HepG2 (cell line): ENCODE measurements around the gene LAMA5. TPM values are rescaled to one million over a fixed set of nuclear protein-coding genes. Genes with fewer than 3 reads are reported as not detected.
A peak's percentile ranks its signal among the peaks of the same experiment; 100 is the strongest.

ENCODE experiments used
- ATAC-seq: fragments of 200-7000 bp; cut with Tn5 transposase; 3 replicates; pipeline ENCODE4 v1.9.1; 2020; ENCODE audit warnings: mild to moderate bottlenecking, moderate library complexity
- BruUV-seq: library from RNA; stranded (reverse); fragments of 400-500 nt; replicated peaks from 2 replicates; lab custom pipeline; 2021; lab: Mats Ljungman, UMichigan
- CTCF ChIA-PET: fragments of 300-600 bp; formaldehyde crosslinking; extraction: SDS; loops from one replicate; lab custom pipeline; 2021; ENCODE audit warnings: low total read pairs, inconsistent platforms, low intra/inter-chr PET ratio; lab: Yijun Ruan, JAX
- POLR2A ChIA-PET: fragments of 350-600 bp; sonication (Branson Sonifier 250); formaldehyde crosslinking; loops from one replicate; lab custom pipeline; 2020; ENCODE audit warnings: antibody characterized with exemption, inconsistent platforms; lab: Yijun Ruan, JAX
- DNase-seq: peaks from one replicate; pipeline ENCODE4 v3.0.0-alpha.2; 2015; ENCODE audit warnings: low spot score
- FAIRE-seq: peaks from 3 replicates; lab custom pipeline; 2011; peaks lifted over from hg19 to GRCh38; lab: Jason Lieb, UNC
- H2AFZ ChIP-seq: one replicate; pipeline ENCODE4 v1.6.1; 2011; ENCODE audit warnings: low read length, inconsistent platforms
- H3K27ac ChIP-seq: fragments of 300-600 bp; 3 replicates; pipeline ENCODE4 v1.8.0; 2011; ENCODE audit warnings: mixed run types, mild to moderate bottlenecking, mixed read lengths, low read length, inconsistent platforms; ENCODE audit not compliant: insufficient read depth; ENCODE audit errors: extremely low read length
- H3K27me3 ChIP-seq, 2 experiments: fragments of 200-600 bp in 1 of 2; 2 replicates in 1 of 2; 3 replicates in 1 of 2; pipeline versions ENCODE4 v1.6.0 to v1.8.0; 2011; ENCODE audit warnings: low read length in 2 of 2, mild to moderate bottlenecking in 2 of 2, moderate library complexity in 2 of 2, inconsistent platforms in 1 of 2; ENCODE audit not compliant: insufficient read depth in 2 of 2, control insufficient read depth in 1 of 2
- H3K36me3 ChIP-seq, 2 experiments: fragments of 200-600 bp in 1 of 2; replicated peaks in 1 of 2; 2 replicates in 1 of 2; 3 replicates in 1 of 2; pipeline versions ENCODE4 v1.5.1 to v1.8.0; 2011; ENCODE audit warnings: low read length in 2 of 2, inconsistent platforms in 1 of 2; ENCODE audit not compliant: insufficient read depth in 2 of 2, control insufficient read depth in 1 of 2
- H3K4me1 ChIP-seq: 2 replicates; pipeline ENCODE4 v1.5.1; 2012; ENCODE audit warnings: low read length, inconsistent platforms; ENCODE audit not compliant: insufficient read depth
- H3K4me2 ChIP-seq: 2 replicates; pipeline ENCODE4 v1.6.0; 2011; ENCODE audit warnings: low read depth, low read length, inconsistent platforms
- H3K4me3 ChIP-seq, 3 experiments: fragments of 200-600 bp in 1 of 3; sonication (generic), shearing (Covaris generic) in 1 of 3; replicated peaks in 1 of 3; 2 replicates each; pipeline ENCODE4 v1.5.1; 2011 to 2016; ENCODE audit warnings: low read length in 3 of 3, inconsistent platforms in 2 of 3, low read depth in 2 of 3, mild to moderate bottlenecking in 2 of 3, control low read depth in 1 of 3, mixed read lengths in 1 of 3; ENCODE audit not compliant: insufficient read depth in 1 of 3
- H3K79me2 ChIP-seq: one replicate; pipeline ENCODE4 v1.6.1; 2011; ENCODE audit warnings: low read length, inconsistent platforms; ENCODE audit not compliant: insufficient read depth
- H3K9ac ChIP-seq: 2 replicates; pipeline ENCODE4 v1.6.0; 2011; ENCODE audit warnings: mild to moderate bottlenecking, low read depth, low read length, inconsistent platforms; ENCODE audit not compliant: insufficient read depth
- H3K9me3 ChIP-seq: 2 replicates; pipeline ENCODE4 v1.5.1; 2012; ENCODE audit warnings: mild to moderate bottlenecking, low read length
- H4K20me1 ChIP-seq: 2 replicates; pipeline ENCODE4 v1.6.0; 2011; ENCODE audit warnings: inconsistent platforms, mild to moderate bottlenecking, low read length, moderate library complexity; ENCODE audit not compliant: insufficient read depth
- EED ChIP-seq: sonication (generic); formaldehyde crosslinking; IDR thresholded peaks from 2 replicates; pipeline ENCODE4 v1.5.0; 2020; ENCODE audit warnings: mild to moderate bottlenecking, missing genetic modification reagents
- HMG20B ChIP-seq: conservative IDR thresholded peaks from 2 replicates; pipeline ENCODE4 v1.6.1; 2016; ENCODE audit warnings: missing genetic modification reagents, missing compliant biosample characterization
- RBFOX2 ChIP-seq: fragments of 200-400 bp; formaldehyde crosslinking; IDR thresholded peaks from 2 replicates; pipeline ENCODE4 v1.6.1; 2017; ENCODE audit warnings: low read depth, mild to moderate bottlenecking, low read length
- TAF15 ChIP-seq: fragments of 200-400 bp; formaldehyde crosslinking; IDR thresholded peaks from one replicate; pipeline ENCODE4 v1.6.1; 2018; ENCODE audit warnings: mild to moderate bottlenecking, low read depth, low read length; ENCODE audit not compliant: poor library complexity, severe bottlenecking
- WGBS: methylation state at CpG from one replicate; pipeline ENCODE4 v1.1.6; 2017; ENCODE audit warnings: low lambda C conversion rate; 5-methylcytosine and 5-hydroxymethylcytosine counted together
- in situ Hi-C: cut with HindIII; loops from 2 replicates; pipeline ENCODE4 v1.10.0; 2017; ENCODE audit warnings: low pct_unique_long_range_greater_than_20kb; ENCODE audit not compliant: extremely low pct_ligation_motif_present
- intact Hi-C: fragments of 100-400 bp; cut with micrococcal nuclease; formaldehyde crosslinking; loops from one replicate; pipeline ENCODE4 v1.10.0; 2022; ENCODE audit not compliant: unreplicated experiment
- polyA plus RNA-seq, 8 experiments: library from polyadenylated mRNA; depleted of rRNA in 3 of 8; stranded (reverse) in 7 of 8; unstranded in 1 of 8; fragments of >200 nt; fragmentation: Illumina TruSeq in 4 of 8; extraction: Trizol in 4 of 8; gene quantifications; 2 replicates each; pipeline versions ENCODE4 v1.2.1 to v1.2.3, GENCODE V29; 2011 to 2016; ENCODE audit warnings: low read depth in 4 of 8, missing spikeins in 1 of 8, mixed read lengths in 1 of 8; ENCODE audit not compliant: insufficient read depth in 1 of 8
- total RNA-seq, 5 experiments: library from RNA; depleted of rRNA; stranded (reverse); fragments of >200 nt; fragmentation: Illumina TruSeq; extraction: Trizol; gene quantifications; 2 replicates each; pipeline ENCODE4 v1.2.3, GENCODE V29; 2016; ENCODE audit warnings: low read depth in 1 of 5
- TF ChIP-seq, protein P1 (sequence below): sonication (generic); formaldehyde crosslinking; IDR thresholded peaks from 2 replicates; pipeline ENCODE4 v1.4.0; 2020; ENCODE audit warnings: missing genetic modification reagents
- TF ChIP-seq, protein P2 (sequence below): sonication (generic); formaldehyde crosslinking; IDR thresholded peaks from 2 replicates; pipeline ENCODE4 v1.5.0; 2020; ENCODE audit warnings: mild to moderate bottlenecking, missing genetic modification reagents

LAMA5 gene
- total and polyA plus RNA-seq, 2 of the 13 experiments (the other 11 are each of a cell fraction or from before 2014, with no cell fraction given) = 21.0 to 44.7 TPM

DNA sequence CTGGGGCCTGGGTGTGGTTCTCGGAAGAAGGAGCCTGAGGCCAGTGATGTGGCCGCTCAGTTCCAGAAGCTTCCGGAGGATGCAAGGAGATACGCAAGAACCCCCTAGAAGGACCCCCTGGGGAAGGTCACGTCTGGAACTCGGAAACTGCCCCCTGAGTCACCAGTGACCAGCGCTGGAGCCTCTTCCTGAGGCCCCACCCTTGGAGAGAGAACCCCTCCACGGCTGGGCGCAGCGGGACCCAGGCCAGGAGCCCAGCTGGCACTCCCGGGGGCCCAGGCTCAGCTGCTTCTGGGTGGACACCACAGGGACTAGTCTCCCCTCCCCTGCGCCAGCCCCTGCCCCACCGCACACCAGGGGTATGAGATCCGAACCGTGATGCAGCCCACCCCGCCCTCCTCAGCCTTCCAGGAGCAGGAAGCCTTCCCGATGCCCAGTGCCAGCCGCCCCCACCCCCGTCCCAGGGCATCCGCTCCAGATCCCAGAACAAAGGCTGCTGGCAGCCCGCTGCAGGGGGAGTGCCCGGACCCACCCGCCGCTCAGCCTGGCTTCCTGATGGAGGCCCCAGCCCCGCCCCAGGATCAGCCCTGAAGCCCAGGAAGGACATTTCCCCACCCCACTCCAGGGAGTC, 7.5 kb downstream of the LAMA5 start:
- H3K4me2 ChIP-seq = no peak overlapping the region
- H4K20me1 ChIP-seq = peaks cover 29% of the 10 kb centered on the region
- no peak overlapping the region for H2AFZ ChIP-seq
- H3K9ac ChIP-seq = no peak overlapping the region
- CTCF ChIA-PET = no interaction called here
- no peak overlapping the region for H3K27ac ChIP-seq
- H3K79me2 ChIP-seq = peaks cover 26% of the 10 kb centered on the region
- TF ChIP-seq EED (CRISPR knock-in tag) = no peak
- no peak for TF ChIP-seq HMG20B (CRISPR knock-in tag)
- TF ChIP-seq, protein P1, sequence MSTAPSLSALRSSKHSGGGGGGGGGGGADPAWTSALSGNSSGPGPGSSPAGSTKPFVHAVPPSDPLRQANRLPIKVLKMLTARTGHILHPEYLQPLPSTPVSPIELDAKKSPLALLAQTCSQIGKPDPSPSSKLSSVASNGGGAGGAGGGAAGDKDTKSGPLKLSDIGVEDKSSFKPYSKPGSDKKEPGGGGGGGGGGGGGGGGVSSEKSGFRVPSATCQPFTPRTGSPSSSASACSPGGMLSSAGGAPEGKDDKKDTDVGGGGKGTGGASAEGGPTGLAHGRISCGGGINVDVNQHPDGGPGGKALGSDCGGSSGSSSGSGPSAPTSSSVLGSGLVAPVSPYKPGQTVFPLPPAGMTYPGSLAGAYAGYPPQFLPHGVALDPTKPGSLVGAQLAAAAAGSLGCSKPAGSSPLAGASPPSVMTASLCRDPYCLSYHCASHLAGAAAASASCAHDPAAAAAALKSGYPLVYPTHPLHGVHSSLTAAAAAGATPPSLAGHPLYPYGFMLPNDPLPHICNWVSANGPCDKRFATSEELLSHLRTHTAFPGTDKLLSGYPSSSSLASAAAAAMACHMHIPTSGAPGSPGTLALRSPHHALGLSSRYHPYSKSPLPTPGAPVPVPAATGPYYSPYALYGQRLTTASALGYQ = no peak
- TF ChIP-seq, protein P2, sequence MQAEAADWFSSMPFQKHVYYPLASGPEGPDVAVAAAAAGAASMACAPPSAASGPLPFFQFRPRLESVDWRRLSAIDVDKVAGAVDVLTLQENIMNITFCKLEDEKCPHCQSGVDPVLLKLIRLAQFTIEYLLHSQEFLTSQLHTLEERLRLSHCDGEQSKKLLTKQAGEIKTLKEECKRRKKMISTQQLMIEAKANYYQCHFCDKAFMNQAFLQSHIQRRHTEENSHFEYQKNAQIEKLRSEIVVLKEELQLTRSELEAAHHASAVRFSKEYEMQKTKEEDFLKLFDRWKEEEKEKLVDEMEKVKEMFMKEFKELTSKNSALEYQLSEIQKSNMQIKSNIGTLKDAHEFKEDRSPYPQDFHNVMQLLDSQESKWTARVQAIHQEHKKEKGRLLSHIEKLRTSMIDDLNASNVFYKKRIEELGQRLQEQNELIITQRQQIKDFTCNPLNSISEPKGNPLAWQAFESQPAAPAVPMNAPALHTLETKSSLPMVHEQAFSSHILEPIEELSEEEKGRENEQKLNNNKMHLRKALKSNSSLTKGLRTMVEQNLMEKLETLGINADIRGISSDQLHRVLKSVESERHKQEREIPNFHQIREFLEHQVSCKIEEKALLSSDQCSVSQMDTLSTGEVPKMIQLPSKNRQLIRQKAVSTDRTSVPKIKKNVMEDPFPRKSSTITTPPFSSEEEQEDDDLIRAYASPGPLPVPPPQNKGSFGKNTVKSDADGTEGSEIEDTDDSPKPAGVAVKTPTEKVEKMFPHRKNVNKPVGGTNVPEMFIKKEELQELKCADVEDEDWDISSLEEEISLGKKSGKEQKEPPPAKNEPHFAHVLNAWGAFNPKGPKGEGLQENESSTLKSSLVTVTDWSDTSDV (CRISPR knock-in tag) = no peak
- TF ChIP-seq TAF15 = peak; percentile 12
- 0 out of 2 replicates have a peak, but pooled peaks have one; percentile 47 for TF ChIP-seq RBFOX2
- no peaks in the 10 kb centered on the region for H3K9me3 ChIP-seq
- no peak for ATAC-seq
- WGBS = 99% methylated on average over 19 of the region's 25 CpGs
- no peak overlapping the region for H3K4me3 ChIP-seq
- H3K36me3 ChIP-seq = peaks cover 29 to 33% of the 10 kb centered on the region in 2 experiments
- H3K27me3 ChIP-seq = no peaks in the 10 kb centered on the region
- H3K4me1 ChIP-seq = peaks cover 62% of the 10 kb centered on the region
- no peak for DNase-seq
- POLR2A ChIA-PET = interaction anchor here (5.1 kb wide), 1 partner anchor 8 kb away, joined by 78 read pairs; the partner anchor contains the start of gene LAMA5
- intact Hi-C loops = loop anchor here (10.0 kb wide), 1 partner anchor 1605 kb away; the partner anchor contains the start of gene ZNF512B
- no TSS peak for BruUV-seq
- FAIRE-seq = no peak
- in situ Hi-C loops = no loop called here
